GM12892 (cell line): Measurements from ENCODE around the gene GPR139.

Experiments
- DNase-seq: peaks from one replicate; pipeline ENCODE4 v3.0.0; 2011; ENCODE audit not compliant: insufficient read length
- FAIRE-seq: peaks from 2 replicates; lab custom pipeline; 2011; peaks lifted over from hg19 to GRCh38; lab: Jason Lieb, UNC
- POLR2A ChIP-seq: IDR thresholded peaks from 2 replicates; pipeline ENCODE4 v1.6.1; 2011; ENCODE audit warnings: low read depth, low read length, control low read depth
- POLR2AphosphoS5 ChIP-seq: IDR thresholded peaks from 2 replicates; pipeline ENCODE4 v1.6.1; 2011; ENCODE audit warnings: low read depth, low read length, control low read depth
- TAF1 ChIP-seq: IDR thresholded peaks from 2 replicates; pipeline ENCODE4 v1.6.1; 2011; ENCODE audit warnings: low read depth, mild to moderate bottlenecking, control low read depth, low read length, borderline replicate concordance

The GPR139 gene

GRCh38 chr16:20049831-20050230 is 23.9 kb downstream of the GPR139 start:
- no peak for TF ChIP-seq POLR2A
- no peak for TF ChIP-seq POLR2AphosphoS5
- no peak for TF ChIP-seq TAF1
- no peak for DNase-seq
- FAIRE-seq = no peak

GRCh38 chr16:20045886-20046285 is 27.8 kb downstream of the GPR139 start:
- no peak for DNase-seq
- FAIRE-seq = no peak

GRCh38 chr16:20042848-20043247 is 30.8 kb downstream of the GPR139 start:
- no peak for TF ChIP-seq POLR2AphosphoS5

More at GRCh38 chr16:20045886-20046285, 27.8 kb downstream of the GPR139 start:
- TF ChIP-seq TAF1 (no peak), POLR2A (no peak), POLR2AphosphoS5 (no peak)

GRCh38 chr16:20041924-20042596 is 31.6 kb downstream of the GPR139 start:
- no peak for DNase-seq
- FAIRE-seq = no peak
- TF ChIP-seq POLR2AphosphoS5 (no peak), TAF1 (no peak)

More at GRCh38 chr16:20042848-20043247, 30.8 kb downstream of the GPR139 start:
- DNase-seq (no peak), FAIRE-seq (no peak)

GRCh38 chr16:20040011-20040410 is 33.7 kb downstream of the GPR139 start:
- TF ChIP-seq POLR2A = no peak
- no peak for TF ChIP-seq TAF1
- no peak for TF ChIP-seq POLR2AphosphoS5
- no peak for DNase-seq
- no peak for FAIRE-seq

GRCh38 chr16:20029611-20030010 is 44.1 kb downstream of the GPR139 start:
- FAIRE-seq (no peak), DNase-seq (no peak)
- no peak for TF ChIP-seq POLR2AphosphoS5
- TF ChIP-seq POLR2A = no peak
- TF ChIP-seq TAF1 = no peak

GRCh38 chr16:20026361-20027072 is 47.2 kb downstream of the GPR139 start:
- FAIRE-seq = no peak
- no peak for DNase-seq
- no peak for TF ChIP-seq POLR2A
- TF ChIP-seq TAF1 = no peak
- no peak for TF ChIP-seq POLR2AphosphoS5

GRCh38 chr16:20023190-20023589 is 50.5 kb downstream of the GPR139 start:
- FAIRE-seq = no peak
- DNase-seq = no peak
- TF ChIP-seq TAF1 (no peak), POLR2AphosphoS5 (no peak), POLR2A (no peak)

GRCh38 chr16:20020976-20021375 is 52.7 kb downstream of the GPR139 start:
- FAIRE-seq (no peak), DNase-seq (no peak)
- TF ChIP-seq POLR2AphosphoS5 (no peak), TAF1 (no peak), POLR2A (no peak)

- FAIRE-seq (no peak), DNase-seq (no peak)
- no peak for TF ChIP-seq TAF1
- no peak for TF ChIP-seq POLR2A
- no peak for TF ChIP-seq POLR2AphosphoS5
Measured at GRCh38 chr16:20020083-20020482, 53.6 kb downstream of the GPR139 start.

- TF ChIP-seq POLR2A = no peak
- TF ChIP-seq POLR2AphosphoS5 = no peak
- TF ChIP-seq TAF1 = no peak
- no peak for FAIRE-seq
- DNase-seq = no peak
Measured at GRCh38 chr16:20016234-20016633, 57.5 kb downstream of the GPR139 start.

- no peak for FAIRE-seq
- no peak for DNase-seq
- TF ChIP-seq TAF1 (no peak), POLR2A (no peak), POLR2AphosphoS5 (no peak)
Measured at GRCh38 chr16:20004931-20005330, 68.8 kb downstream of the GPR139 start.
